CD4-positive, CD25-positive, alpha-beta regulatory T cell (primary cell): ENCODE measurements around the gene ARFRP1. TPM values are rescaled to one million over a fixed set of nuclear protein-coding genes. Genes with fewer than 3 reads are reported as not detected.
"Not testable (repeated sequence)": the region's sequence is repeated elsewhere in the genome, so short reads cannot be mapped to it uniquely, and the experiment has no call there.

ENCODE experiments used
- ATAC-seq, 2 donors: fragments of 150-1000 bp; cut with Tn5 transposase; one replicate each; pipeline ENCODE4 v1.10.0; 2021; ENCODE audit warnings: low read depth in 2 of 2, moderate number of reproducible peaks in 2 of 2, moderate library complexity in 1 of 2
- DNase-seq, 3 donors: peaks; one replicate each; pipeline versions ENCODE4 v3.0.0 to v3.0.0-alpha.2; 2012 to 2022; ENCODE audit warnings: mixed read lengths in 1 of 3
- H3K27ac ChIP-seq: one replicate; pipeline ENCODE4 v1.7.0; 2013; ENCODE audit warnings: mild to moderate bottlenecking, low read length; ENCODE audit not compliant: insufficient read depth, poor library complexity, severe bottlenecking
- H3K27me3 ChIP-seq: one replicate; pipeline ENCODE4 v1.7.0; 2013; ENCODE audit warnings: low read length; ENCODE audit not compliant: control insufficient read depth, insufficient read depth
- H3K36me3 ChIP-seq: one replicate; pipeline ENCODE4 v1.7.0; 2013; ENCODE audit warnings: mild to moderate bottlenecking, low read length, moderate library complexity; ENCODE audit not compliant: control insufficient read depth, insufficient read depth
- H3K4me1 ChIP-seq: 2 replicates; pipeline ENCODE4 v1.7.0; 2013; ENCODE audit warnings: mild to moderate bottlenecking, low read length; ENCODE audit not compliant: insufficient read depth, control insufficient read depth, poor library complexity, severe bottlenecking
- H3K4me3 ChIP-seq: one replicate; pipeline ENCODE4 v1.7.0; 2013; ENCODE audit warnings: low read depth, mild to moderate bottlenecking, low read length, moderate library complexity
- H3K9me3 ChIP-seq, 2 experiments: 1 replicate in 1 of 2; 2 replicates in 1 of 2; pipeline ENCODE4 v1.7.0; 2013; ENCODE audit warnings: low read length in 2 of 2, mild to moderate bottlenecking in 1 of 2, moderate library complexity in 1 of 2; ENCODE audit not compliant: control insufficient read depth in 2 of 2
- H3K27ac Mint-ChIP-seq, 3 donors: one replicate each; pipeline ENCODE4 v1.8.0; 2020 to 2022; ENCODE audit warnings: mild to moderate bottlenecking in 3 of 3, mixed read lengths in 3 of 3, moderate library complexity in 2 of 3
- H3K27me3 Mint-ChIP-seq: one replicate; pipeline ENCODE4 v1.8.0; 2022; ENCODE audit warnings: mild to moderate bottlenecking, mixed read lengths
- H3K36me3 Mint-ChIP-seq: one replicate; pipeline ENCODE4 v1.8.0; 2020; ENCODE audit warnings: mixed read lengths
- H3K4me1 Mint-ChIP-seq, 4 donors: one replicate each; pipeline ENCODE4 v1.8.0; 2020 to 2022; ENCODE audit warnings: mixed read lengths in 4 of 4, mild to moderate bottlenecking in 1 of 4
- H3K4me3 Mint-ChIP-seq, 4 donors: one replicate each; pipeline ENCODE4 v1.8.0; 2020 to 2022; ENCODE audit warnings: mild to moderate bottlenecking in 4 of 4, mixed read lengths in 4 of 4, moderate library complexity in 3 of 4
- H3K9me3 Mint-ChIP-seq, 7 donors: one replicate each; pipeline ENCODE4 v1.8.0; 2020 to 2022; ENCODE audit warnings: mixed read lengths in 7 of 7, mild to moderate bottlenecking in 3 of 7, moderate library complexity in 2 of 7
- polyA plus RNA-seq, 4 donors: library from polyadenylated mRNA; unstranded; fragments of 300-500 nt; fragmentation: Illumina TruSeq; gene quantifications; one replicate each; pipeline ENCODE4 v1.2.3, GENCODE V29; 2021
- total RNA-seq: library from RNA; stranded (reverse); gene quantifications from one replicate; pipeline ENCODE4 v1.2.3, GENCODE V29; 2022

ARFRP1 gene
- total and polyA plus RNA-seq, 5 donors from 2014 or later, result 51.6 to 65.7 (median 61.6) TPM

DNA sequence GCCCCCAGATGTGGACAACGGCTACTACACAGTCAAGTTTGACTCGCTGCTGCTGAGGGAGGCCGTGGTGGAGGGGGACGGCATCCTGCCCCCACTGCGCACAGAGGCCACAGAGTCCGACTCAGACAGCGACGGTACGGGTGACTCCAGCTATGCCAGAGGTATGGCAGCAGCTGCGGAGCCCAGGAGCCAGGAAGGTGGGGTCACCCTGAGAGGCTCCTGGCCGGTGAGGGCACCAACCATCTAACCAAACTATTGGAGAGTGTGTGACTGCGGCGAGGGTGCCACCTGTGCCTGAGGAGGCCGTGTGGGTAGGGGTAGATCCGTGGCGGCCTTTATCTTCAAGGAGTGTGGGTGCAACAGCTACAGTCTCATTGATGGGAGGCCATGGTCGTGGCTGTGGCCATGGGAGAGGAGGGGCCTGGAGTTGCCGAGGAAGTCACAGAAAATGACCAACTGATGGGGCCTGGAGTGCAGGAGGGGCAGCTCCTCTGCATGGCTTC, 25.9 kb upstream of the ARFRP1 start:
- H3K4me3 ChIP-seq, result no peak overlapping the region
- no peaks in the 10 kb centered on the region for H3K9me3 ChIP-seq
- ATAC-seq (no peak), DNase-seq (no peak)
- Mint-ChIP-seq H3K36me3 (peaks cover 21% of the 10 kb centered on the region), H3K27ac (peak overlapping the region in 1 of 3 donors; percentile 62), H3K27me3 (no peaks in the 10 kb centered on the region), H3K4me1 (peaks cover 5 to 25% (median 20%) of the 10 kb centered on the region in 4 donors), H3K9me3 (no peaks in the 10 kb centered on the region), H3K4me3 (peak overlapping the region in 3 of 4 donors; percentile 42 to 79 (median 62))
- H3K36me3 ChIP-seq, result peaks cover 15% of the 10 kb centered on the region
- H3K27ac ChIP-seq, result no peak overlapping the region
- H3K4me1 ChIP-seq, result peaks cover 57% of the 10 kb centered on the region
- H3K27me3 ChIP-seq, result no peaks in the 10 kb centered on the region

DNA sequence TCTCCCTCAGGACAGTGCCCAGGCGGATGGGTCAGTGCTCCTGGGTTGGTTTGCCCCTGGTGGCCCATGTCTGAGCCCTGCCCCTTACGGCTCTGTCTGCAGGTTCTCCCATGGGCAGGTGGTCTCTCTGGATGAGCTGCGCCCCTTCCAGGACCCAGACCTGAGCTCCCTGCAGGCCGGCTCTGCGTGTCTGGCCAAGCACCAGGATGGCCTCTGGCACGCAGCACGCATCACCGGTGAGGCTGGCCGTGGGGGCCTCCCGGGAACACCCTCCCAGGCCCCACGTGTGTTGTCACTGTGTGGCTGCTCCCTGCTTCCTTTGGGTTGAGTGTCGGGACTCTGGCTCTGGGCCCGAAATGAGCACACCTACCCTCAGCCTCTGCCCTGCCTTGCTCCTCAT, 25.3 kb upstream of the ARFRP1 start:
- no peaks in the 10 kb centered on the region for H3K9me3 ChIP-seq
- H3K27me3 ChIP-seq, result no peaks in the 10 kb centered on the region
- no peak overlapping the region for H3K27ac ChIP-seq
- peaks cover 21% of the 10 kb centered on the region for H3K36me3 Mint-ChIP-seq
- ATAC-seq (no peak), DNase-seq (no peak)
- H3K27ac Mint-ChIP-seq, result no peak overlapping the region
- H3K27me3 Mint-ChIP-seq, result no peaks in the 10 kb centered on the region
- H3K4me1 Mint-ChIP-seq, result peaks cover 5 to 30% (median 25%) of the 10 kb centered on the region in 4 donors
- no peak overlapping the region for H3K4me3 ChIP-seq
- peaks cover 57% of the 10 kb centered on the region for H3K4me1 ChIP-seq
- peaks cover 15% of the 10 kb centered on the region for H3K36me3 ChIP-seq
- H3K9me3 Mint-ChIP-seq, result peaks cover 0 to 2% (median 0%) of the 10 kb centered on the region in 7 donors
- H3K4me3 Mint-ChIP-seq, result no peak overlapping the region

DNA sequence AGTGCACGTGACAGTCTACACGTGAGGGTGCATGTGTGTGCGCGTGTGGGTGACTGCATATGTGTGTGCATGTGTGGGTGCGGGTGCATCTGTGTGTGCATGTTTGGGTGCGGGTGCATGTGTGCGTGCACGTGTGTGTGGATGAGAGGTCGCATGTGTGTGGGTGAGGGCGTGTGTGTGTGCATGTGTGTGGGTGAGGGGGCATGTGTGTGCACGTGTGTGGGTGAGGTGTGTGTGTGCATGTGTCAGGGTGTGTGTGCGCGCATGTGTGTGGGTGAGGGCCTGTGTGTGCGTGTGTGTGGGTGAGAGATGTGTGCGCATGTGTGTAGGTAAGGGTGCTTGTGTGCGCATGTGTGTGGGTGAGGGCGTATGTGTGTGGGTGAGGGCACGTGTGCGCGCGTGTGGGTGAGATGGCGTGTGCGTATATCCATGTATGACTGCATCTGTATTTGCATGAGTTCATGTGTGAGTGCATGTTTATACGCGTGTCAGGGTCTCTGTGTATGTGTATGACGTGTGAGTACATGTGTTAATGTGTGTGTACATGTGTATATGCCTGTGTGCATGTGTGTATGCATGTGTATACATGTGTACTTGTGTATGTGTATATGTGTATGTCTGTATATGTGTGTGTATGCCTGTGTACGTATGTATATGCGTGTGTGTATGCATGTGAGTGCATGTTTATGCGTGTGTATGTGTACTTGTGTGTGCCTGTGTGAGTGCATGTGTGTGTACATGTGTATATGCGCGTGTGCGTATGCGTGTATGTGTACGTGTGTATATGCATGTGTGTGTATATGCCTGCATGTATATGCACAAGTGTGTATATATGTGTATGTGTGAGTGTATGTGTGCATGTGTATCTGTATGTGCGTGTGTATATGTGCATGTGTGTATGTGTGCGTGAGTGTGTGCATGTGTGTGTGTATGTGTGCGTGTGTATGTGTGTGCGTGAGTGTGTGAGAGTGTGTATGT, 24.6 kb upstream of the ARFRP1 start:
- Mint-ChIP-seq H3K27ac (no peak overlapping the region), H3K4me1 (peaks cover 5 to 37% (median 30%) of the 10 kb centered on the region in 4 donors), H3K27me3 (no peaks in the 10 kb centered on the region), H3K4me3 (no peak overlapping the region), H3K9me3 (peaks cover 0 to 2% (median 0%) of the 10 kb centered on the region in 7 donors), H3K36me3 (peaks cover 21% of the 10 kb centered on the region)
- ATAC-seq (no peak), DNase-seq (no peak)
- peaks cover 62% of the 10 kb centered on the region for H3K4me1 ChIP-seq
- H3K36me3 ChIP-seq, result peaks cover 15% of the 10 kb centered on the region
- H3K9me3 ChIP-seq, result no peaks in the 10 kb centered on the region
- no peaks in the 10 kb centered on the region for H3K27me3 ChIP-seq
- H3K4me3 ChIP-seq, result no peak overlapping the region
- no peak overlapping the region for H3K27ac ChIP-seq

DNA sequence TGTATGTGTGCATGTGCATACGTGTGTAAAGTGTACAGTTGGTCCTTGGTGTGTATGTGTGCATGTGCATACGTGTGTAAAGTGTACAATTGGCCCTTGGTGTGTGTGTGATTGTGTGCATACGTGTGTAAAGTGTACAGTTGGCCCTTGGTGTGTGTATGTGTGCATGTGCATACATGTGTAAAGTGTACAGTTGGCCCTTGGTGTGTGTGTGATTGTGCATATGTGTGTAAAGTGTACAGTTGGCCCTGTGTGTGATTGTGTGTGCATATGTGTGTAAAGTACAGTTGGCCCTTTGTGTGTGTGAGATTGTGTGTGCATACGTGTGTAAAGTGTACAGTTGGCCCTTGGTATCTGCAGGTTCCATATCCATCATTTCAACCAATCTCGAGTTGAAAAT, 23.6 kb upstream of the ARFRP1 start:
- H3K27ac ChIP-seq, result peak overlapping the region; percentile 69

DNA sequence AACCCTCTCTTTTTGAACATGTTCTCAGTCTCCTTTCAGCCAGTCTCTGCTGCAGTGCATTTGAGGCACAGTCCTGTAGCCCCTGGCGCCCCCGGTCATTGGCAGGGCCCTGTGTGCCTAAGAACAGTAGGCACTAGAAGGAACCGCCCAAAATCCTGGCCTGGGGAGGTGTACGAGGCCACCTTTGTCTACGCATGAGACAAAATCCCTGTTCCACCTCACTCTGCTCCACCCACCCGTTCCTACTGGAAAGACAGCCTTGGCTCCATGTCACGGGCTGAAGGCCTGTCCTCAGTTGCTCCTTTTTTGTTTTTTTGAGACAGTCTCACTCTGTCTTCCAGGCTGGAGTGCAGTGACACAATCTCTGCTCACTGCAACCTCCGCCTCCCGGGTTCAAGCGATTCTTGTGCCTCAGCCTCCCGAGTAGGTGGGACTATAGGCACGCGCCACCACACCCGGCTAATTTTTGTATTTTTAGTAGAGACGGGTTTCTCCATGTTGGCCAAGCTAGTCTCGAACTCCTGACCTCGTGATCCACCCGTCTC, 22.5 kb upstream of the ARFRP1 start:
- Mint-ChIP-seq H3K4me1 (peaks cover 5 to 34% (median 26%) of the 10 kb centered on the region in 4 donors), H3K36me3 (peaks cover 23% of the 10 kb centered on the region), H3K27ac (peak overlapping the region in 1 of 3 donors; percentile 83)
- H3K4me3 Mint-ChIP-seq, H3K27me3 ChIP-seq, DNase-seq, H3K9me3 ChIP-seq, H3K27me3 Mint-ChIP-seq, H3K9me3 Mint-ChIP-seq, ATAC-seq: not testable (repeated sequence)
- H3K36me3 ChIP-seq, result peaks cover 20% of the 10 kb centered on the region
- peak overlapping the region; percentile 69 for H3K27ac ChIP-seq
- H3K4me3 ChIP-seq, result peak overlapping the region; percentile 71
- H3K4me1 ChIP-seq, result peaks cover 52% of the 10 kb centered on the region

More for the DNA sequence above, 23.6 kb upstream of the ARFRP1 start:
- no peaks in the 10 kb centered on the region for H3K9me3 ChIP-seq
- H3K9me3 Mint-ChIP-seq, result peaks cover 0 to 2% (median 0%) of the 10 kb centered on the region in 7 donors
- H3K27ac Mint-ChIP-seq, result no peak overlapping the region
- H3K4me1 Mint-ChIP-seq, result peaks cover 5 to 45% (median 35%) of the 10 kb centered on the region in 4 donors
- H3K4me3 Mint-ChIP-seq, result no peak overlapping the region
- H3K36me3 Mint-ChIP-seq, result peaks cover 25% of the 10 kb centered on the region
- DNase-seq (no peak), ATAC-seq (no peak)
- peak overlapping the region; percentile 71 for H3K4me3 ChIP-seq
- H3K4me1 ChIP-seq, result peaks cover 63% of the 10 kb centered on the region
- H3K36me3 ChIP-seq, result peaks cover 15% of the 10 kb centered on the region
- no peaks in the 10 kb centered on the region for H3K27me3 ChIP-seq
- no peaks in the 10 kb centered on the region for H3K27me3 Mint-ChIP-seq

DNA sequence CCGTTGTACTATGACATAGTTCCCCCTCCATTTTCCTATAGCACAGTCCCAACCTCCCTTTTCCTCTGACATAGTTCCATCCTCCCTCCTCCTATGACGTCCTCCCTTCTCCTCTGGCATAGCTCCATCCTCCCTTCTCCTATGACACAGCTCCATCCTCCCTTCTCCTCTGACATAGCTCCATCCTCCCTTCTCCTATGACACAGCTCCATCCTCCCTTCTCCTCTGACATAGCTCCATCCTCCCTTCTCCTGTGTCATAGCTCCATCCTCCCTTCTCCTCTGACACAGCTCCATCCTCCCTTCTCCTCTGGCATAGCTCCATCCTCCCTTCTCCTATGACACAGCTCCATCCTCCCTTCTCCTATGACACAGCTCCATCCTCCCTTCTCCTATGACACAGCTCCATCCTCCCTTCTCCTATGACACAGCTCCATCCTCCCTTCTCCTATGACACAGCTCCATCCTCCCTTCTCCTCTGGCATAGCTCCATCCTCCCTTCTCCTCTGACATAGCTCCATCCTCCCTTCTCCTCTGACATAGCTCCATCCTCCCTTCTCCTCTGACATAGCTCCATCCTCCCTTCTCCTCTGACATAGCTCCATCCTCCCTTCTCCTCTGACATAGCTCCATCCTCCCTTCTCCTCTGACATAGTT, 15.3 kb upstream of the ARFRP1 start:
- H3K36me3 Mint-ChIP-seq, result peaks cover 24% of the 10 kb centered on the region
- DNase-seq, H3K27me3 ChIP-seq, H3K4me3 ChIP-seq, ATAC-seq, H3K27ac ChIP-seq, H3K27me3 Mint-ChIP-seq: not testable (repeated sequence)
- H3K9me3 ChIP-seq, result peaks cover 10 to 18% of the 10 kb centered on the region in 2 experiments
- peaks cover 0 to 39% (median 22%) of the 10 kb centered on the region in 4 donors for H3K4me1 Mint-ChIP-seq
- H3K27ac Mint-ChIP-seq, result peak overlapping the region in 2 of 3 donors; percentile 51 to 63
- H3K4me1 ChIP-seq, result peaks cover 13% of the 10 kb centered on the region
- peaks cover 0 to 15% (median 6%) of the 10 kb centered on the region in 7 donors for H3K9me3 Mint-ChIP-seq
- H3K36me3 ChIP-seq, result peaks cover 40% of the 10 kb centered on the region
- peak overlapping the region in 1 of 4 donors; percentile 32 for H3K4me3 Mint-ChIP-seq

DNA sequence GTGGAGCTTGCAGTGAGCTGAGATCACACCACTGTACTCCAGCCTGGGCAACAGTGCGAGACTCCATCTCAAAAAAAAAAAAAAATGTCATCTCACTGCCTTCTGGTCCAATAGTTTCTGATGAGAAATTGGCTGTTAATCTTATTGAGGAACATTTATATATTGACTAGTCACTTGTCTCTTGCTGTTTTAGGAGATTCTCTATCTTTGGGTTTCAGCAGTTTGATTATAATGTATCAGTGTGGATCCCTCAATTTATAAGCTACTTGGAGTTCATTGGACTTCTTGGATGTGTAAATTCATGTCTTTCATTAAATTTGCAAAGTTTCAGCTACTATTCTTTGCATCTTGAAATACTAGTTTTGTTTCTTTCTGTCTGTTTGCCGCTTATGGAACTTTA, 11.2 kb upstream of the ARFRP1 start:
- H3K27ac ChIP-seq, result no peak overlapping the region
- H3K27me3 Mint-ChIP-seq, result no peaks in the 10 kb centered on the region
- H3K4me3 Mint-ChIP-seq, result no peak overlapping the region
- peaks cover 53% of the 10 kb centered on the region for H3K36me3 ChIP-seq
- ATAC-seq, result no peak
- H3K27ac Mint-ChIP-seq, result no peak overlapping the region
- peaks cover 9 to 17% of the 10 kb centered on the region in 2 experiments for H3K9me3 ChIP-seq
- no peak for DNase-seq
- no peaks in the 10 kb centered on the region for H3K27me3 ChIP-seq
- H3K4me3 ChIP-seq, result no peak overlapping the region
- peaks cover 0 to 17% (median 4%) of the 10 kb centered on the region in 7 donors for H3K9me3 Mint-ChIP-seq
- H3K4me1 Mint-ChIP-seq, result peaks cover 0 to 43% (median 21%) of the 10 kb centered on the region in 4 donors
- no peaks in the 10 kb centered on the region for H3K4me1 ChIP-seq
- peaks cover 36% of the 10 kb centered on the region for H3K36me3 Mint-ChIP-seq
